Tibial nerve (tissue), 4 donors: ENCODE measurements around the gene HAAO. TPM values are rescaled to one million over a fixed set of nuclear protein-coding genes. Genes with fewer than 3 reads are reported as not detected.

Source experiments
- DNase-seq, 2 donors: peaks; one replicate each; pipeline ENCODE4 v3.0.0-alpha.2; 2019; ENCODE audit warnings: low spot score in 2 of 2
- H3K27ac ChIP-seq, 4 donors: fragments of 200-600 bp; sonication (generic) in 3 of 4; one replicate each; pipeline ENCODE4 v1.5.1; 2017 to 2019; ENCODE audit warnings: mild to moderate bottlenecking in 1 of 4
- H3K27me3 ChIP-seq, 2 donors: fragments of 200-600 bp; sonication (generic) in 1 of 2; one replicate each; pipeline versions ENCODE4 v1.5.1 to v1.6.0; 2017 to 2019
- H3K36me3 ChIP-seq, 3 donors: fragments of 200-600 bp; sonication (generic); one replicate each; pipeline ENCODE4 v1.5.1; 2018 to 2019
- H3K4me1 ChIP-seq, 4 donors: fragments of 200-600 bp; sonication (generic) in 3 of 4; one replicate each; pipeline ENCODE4 v1.5.1; 2017 to 2019
- H3K4me3 ChIP-seq, 4 donors: fragments of 200-600 bp; sonication (generic) in 3 of 4; one replicate each; pipeline ENCODE4 v1.5.1; 2017 to 2019; ENCODE audit warnings: mild to moderate bottlenecking in 1 of 4, moderate library complexity in 1 of 4
- H3K9me3 ChIP-seq, 4 donors: fragments of 200-600 bp; sonication (generic) in 3 of 4; one replicate each; pipeline ENCODE4 v1.5.1; 2017 to 2019
- EP300 ChIP-seq, 2 donors: sonication (generic); formaldehyde crosslinking; IDR thresholded peaks; one replicate each; pipeline ENCODE4 v1.6.1; 2017; ENCODE audit warnings: antibody characterized with exemption in 2 of 2, mild to moderate bottlenecking in 1 of 2
- POLR2A ChIP-seq, 2 donors: fragments of 450-650 bp; IDR thresholded peaks; one replicate each; pipeline ENCODE4 v1.6.1; 2017; ENCODE audit warnings: antibody characterized with exemption in 2 of 2, mild to moderate bottlenecking in 2 of 2, moderate library complexity in 2 of 2
- WGBS, 2 donors: methylation state at CpG; one replicate each; pipeline ENCODE4 v1.1.5; 2018; 5-methylcytosine and 5-hydroxymethylcytosine counted together
- total RNA-seq, 4 donors: library from RNA; depleted of rRNA; stranded (reverse); fragments of >200 nt; gene quantifications; one replicate each; pipeline ENCODE4 v1.1.0, GENCODE V29; 2016
- TF ChIP-seq, protein P1 (sequence below), 5 experiments: fragments of 200-600 bp in 3 of 5; fragments of 450-650 bp in 2 of 5; sonication (generic) in 3 of 5; IDR thresholded peaks; one replicate each; pipeline ENCODE4 v1.5.1; 2016 to 2019; ENCODE audit warnings: antibody characterized with exemption in 5 of 5, mild to moderate bottlenecking in 3 of 5, moderate library complexity in 2 of 5

Gene HAAO
- total RNA-seq, 4 donors from 2014 or later, result 5.9 to 24.1 (median 7.6) TPM

DNA sequence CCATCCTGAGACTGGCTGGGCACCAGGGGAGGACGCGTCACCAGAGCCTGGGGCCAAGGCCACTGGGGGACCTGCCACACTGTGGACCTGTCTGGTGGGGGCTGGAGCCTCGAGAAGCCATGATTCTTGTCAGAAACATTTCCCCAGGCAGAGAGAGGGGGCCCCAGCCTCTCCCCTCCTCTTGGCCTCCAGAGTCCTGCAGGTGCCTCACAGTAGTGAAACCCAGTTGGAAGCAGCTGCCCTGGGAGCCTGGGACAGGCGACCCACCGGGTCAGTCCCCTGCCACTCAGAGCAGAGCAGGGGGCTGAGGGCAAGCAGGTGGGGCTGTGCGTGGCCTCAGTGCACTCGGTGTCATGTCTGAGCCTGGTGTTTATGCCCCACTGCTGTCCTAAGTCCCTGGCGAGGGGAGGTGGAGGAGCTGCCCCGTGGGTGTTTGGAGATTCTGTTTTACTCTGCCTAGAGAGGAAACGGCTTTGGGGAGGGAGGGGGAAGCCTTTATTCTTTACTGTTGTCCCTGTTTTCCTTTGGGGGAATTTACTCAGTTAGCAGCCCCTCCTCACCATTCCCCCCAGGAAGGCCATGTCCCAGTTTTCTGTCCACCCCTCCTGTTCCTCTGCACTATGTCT is 36.1 kb downstream of the HAAO start:
- Histone ChIP-seq H3K9me3 (no peaks in the 10 kb centered on the region), H3K36me3 (peaks cover 0 to 32% (median 0%) of the 10 kb centered on the region in 3 donors), H3K4me3 (no peak overlapping the region), H3K27ac (no peak overlapping the region), H3K4me1 (peaks cover 0 to 39% (median 5%) of the 10 kb centered on the region in 4 donors), H3K27me3 (no peaks in the 10 kb centered on the region)
- no peak for TF ChIP-seq EP300 (IDR thresholded peaks at IDR 0.05)
- no peak for TF ChIP-seq POLR2A (IDR thresholded peaks at IDR 0.05)
- TF ChIP-seq, protein P1, sequence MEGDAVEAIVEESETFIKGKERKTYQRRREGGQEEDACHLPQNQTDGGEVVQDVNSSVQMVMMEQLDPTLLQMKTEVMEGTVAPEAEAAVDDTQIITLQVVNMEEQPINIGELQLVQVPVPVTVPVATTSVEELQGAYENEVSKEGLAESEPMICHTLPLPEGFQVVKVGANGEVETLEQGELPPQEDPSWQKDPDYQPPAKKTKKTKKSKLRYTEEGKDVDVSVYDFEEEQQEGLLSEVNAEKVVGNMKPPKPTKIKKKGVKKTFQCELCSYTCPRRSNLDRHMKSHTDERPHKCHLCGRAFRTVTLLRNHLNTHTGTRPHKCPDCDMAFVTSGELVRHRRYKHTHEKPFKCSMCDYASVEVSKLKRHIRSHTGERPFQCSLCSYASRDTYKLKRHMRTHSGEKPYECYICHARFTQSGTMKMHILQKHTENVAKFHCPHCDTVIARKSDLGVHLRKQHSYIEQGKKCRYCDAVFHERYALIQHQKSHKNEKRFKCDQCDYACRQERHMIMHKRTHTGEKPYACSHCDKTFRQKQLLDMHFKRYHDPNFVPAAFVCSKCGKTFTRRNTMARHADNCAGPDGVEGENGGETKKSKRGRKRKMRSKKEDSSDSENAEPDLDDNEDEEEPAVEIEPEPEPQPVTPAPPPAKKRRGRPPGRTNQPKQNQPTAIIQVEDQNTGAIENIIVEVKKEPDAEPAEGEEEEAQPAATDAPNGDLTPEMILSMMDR (IDR thresholded peaks at IDR 0.05), result no peak
- no peak for DNase-seq
- WGBS, 2 donors, result 69 to 72% methylated on average over 7 to 10 of the region's 10 CpGs

DNA sequence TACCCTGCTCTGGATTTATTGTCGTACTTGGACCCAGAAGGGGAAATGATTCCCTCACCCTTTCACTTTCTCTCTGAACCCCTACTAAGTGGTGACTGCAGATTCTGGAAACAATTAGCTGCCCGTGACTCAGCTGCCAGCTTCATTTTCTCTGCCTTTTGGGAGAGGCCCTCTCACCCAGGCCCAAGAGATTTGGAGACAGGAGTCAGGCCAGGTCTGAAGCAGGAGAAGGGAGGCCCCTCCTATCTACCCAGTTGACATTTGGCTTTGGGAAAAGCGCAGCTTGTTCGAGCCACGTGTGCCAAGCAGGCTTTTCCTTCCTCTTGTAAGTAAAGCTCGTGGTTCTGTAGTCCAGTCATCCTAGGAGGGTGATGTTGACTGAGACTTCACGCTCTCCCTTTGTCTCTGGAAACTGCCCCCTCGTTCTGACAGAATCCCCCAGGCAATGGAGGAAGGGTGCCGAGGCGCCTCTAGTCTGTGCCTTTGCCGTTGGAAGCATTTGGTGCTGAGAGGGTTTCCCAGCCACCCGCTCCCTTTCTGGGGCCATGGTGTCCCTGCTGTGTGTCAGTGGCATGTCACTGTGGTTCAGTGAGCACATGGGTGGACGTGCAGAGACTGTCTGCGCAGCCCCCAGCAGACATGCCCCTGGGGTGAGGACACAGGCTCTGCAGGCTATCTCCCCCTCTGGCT is 37.0 kb downstream of the HAAO start:
- Histone ChIP-seq H3K4me3 (no peak overlapping the region), H3K27ac (no peak overlapping the region), H3K4me1 (peaks cover 0 to 39% (median 5%) of the 10 kb centered on the region in 4 donors), H3K27me3 (no peaks in the 10 kb centered on the region), H3K9me3 (no peaks in the 10 kb centered on the region), H3K36me3 (peaks cover 0 to 32% (median 0%) of the 10 kb centered on the region in 3 donors)
- WGBS, 2 donors, result 66 to 69% methylated on average over 12 to 13 of the region's 14 CpGs
- TF ChIP-seq POLR2A (IDR thresholded peaks at IDR 0.05), result no peak
- TF ChIP-seq EP300 (IDR thresholded peaks at IDR 0.05), result no peak
- TF ChIP-seq, protein P1 (IDR thresholded peaks at IDR 0.05), result no peak
- DNase-seq, result no peak

DNA sequence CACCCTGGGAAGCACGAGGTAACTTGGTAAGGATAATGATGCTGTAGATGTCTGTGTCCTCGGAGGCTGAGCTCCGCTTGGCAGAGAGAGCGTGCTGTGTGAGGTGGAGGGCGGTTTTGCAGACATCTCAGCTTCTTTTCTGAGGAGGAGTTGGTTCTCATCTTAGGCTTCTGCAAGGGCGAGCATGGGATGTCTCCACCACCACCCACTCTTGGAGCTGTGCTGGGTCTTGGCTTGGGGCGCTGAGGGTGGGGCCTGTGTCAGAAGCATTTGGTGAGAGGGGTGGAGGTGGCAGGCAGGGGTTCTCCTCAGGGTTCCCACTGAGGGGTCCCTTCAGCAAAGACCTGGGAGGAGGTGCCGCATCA is 37.6 kb downstream of the HAAO start:
- no peaks in the 10 kb centered on the region for H3K27me3 ChIP-seq
- peaks cover 0 to 32% (median 0%) of the 10 kb centered on the region in 3 donors for H3K36me3 ChIP-seq
- no peak overlapping the region for H3K4me3 ChIP-seq
- 73 to 82% methylated on average over 8 of the region's 8 CpGs for WGBS, 2 donors
- H3K9me3 ChIP-seq, result no peaks in the 10 kb centered on the region
- TF ChIP-seq POLR2A (IDR thresholded peaks at IDR 0.05) (no peak), EP300 (IDR thresholded peaks at IDR 0.05) (no peak)
- TF ChIP-seq, protein P1 (IDR thresholded peaks at IDR 0.05), result no peak
- peaks cover 0 to 39% (median 5%) of the 10 kb centered on the region in 4 donors for H3K4me1 ChIP-seq
- no peak for DNase-seq
- no peak overlapping the region for H3K27ac ChIP-seq

DNA sequence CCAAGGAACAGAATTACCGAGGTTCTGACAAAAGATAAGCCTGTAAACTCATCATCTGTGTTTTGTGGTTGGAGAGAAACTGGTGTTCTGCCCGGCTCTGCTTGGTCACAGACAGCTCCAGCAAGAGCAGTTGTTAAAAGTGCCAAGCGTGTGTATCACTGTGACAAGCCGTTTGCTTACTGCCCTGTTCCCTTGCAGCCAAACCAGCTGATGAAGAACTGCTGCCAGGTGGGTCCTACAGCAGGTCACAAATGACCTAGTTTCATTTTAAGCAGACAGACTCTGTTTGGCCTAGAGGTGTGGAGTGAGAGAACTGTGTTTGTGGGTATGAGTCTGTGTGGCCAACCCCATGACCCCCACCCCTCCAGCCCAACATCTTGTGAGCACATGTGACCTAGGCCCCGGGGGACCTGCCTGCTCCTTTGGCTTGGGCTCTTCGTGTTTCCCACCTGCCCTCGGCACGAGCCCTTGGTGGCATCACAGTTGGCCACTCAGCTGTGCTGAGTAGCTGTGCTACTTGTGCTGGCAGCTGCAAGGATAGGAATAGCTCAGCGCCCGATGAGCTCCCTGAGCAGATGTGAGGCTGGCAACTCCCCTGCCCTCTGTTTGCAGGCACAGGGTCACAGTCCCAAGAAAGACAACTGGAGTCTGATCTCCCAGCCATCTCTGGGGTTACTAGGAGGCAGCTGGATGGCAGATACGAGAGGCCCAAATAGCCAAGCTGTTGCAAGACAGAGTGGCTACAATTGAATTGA is 38.2 kb downstream of the HAAO start:
- no peaks in the 10 kb centered on the region for H3K27me3 ChIP-seq
- H3K4me3 ChIP-seq, result no peak overlapping the region
- peaks cover 0 to 36% (median 0%) of the 10 kb centered on the region in 3 donors for H3K36me3 ChIP-seq
- DNase-seq, result no peak
- peaks cover 0 to 39% (median 5%) of the 10 kb centered on the region in 4 donors for H3K4me1 ChIP-seq
- TF ChIP-seq, protein P1 (IDR thresholded peaks at IDR 0.05), result no peak
- TF ChIP-seq POLR2A (IDR thresholded peaks at IDR 0.05), result no peak
- TF ChIP-seq EP300 (IDR thresholded peaks at IDR 0.05), result no peak
- no peaks in the 10 kb centered on the region for H3K9me3 ChIP-seq
- no peak overlapping the region for H3K27ac ChIP-seq
- 58 to 66% methylated on average over 10 to 11 of the region's 11 CpGs for WGBS, 2 donors
